Bronchial epithelial cell (primary cell): ENCODE results near the gene MYG1. TPM values are rescaled to one million over a fixed set of nuclear protein-coding genes. Genes with fewer than 3 reads are reported as not detected.

Experiments
- DNase-seq: peaks from one replicate; pipeline ENCODE4 v3.0.0-alpha.2; 2010; ENCODE audit warnings: low read depth
- FAIRE-seq: peaks from 2 replicates; lab custom pipeline; 2011; peaks lifted over from hg19 to GRCh38; lab: Jason Lieb, UNC
- H3K27me3 ChIP-seq: 2 replicates; pipeline ENCODE4 v1.5.1; 2011; ENCODE audit warnings: low read length; ENCODE audit not compliant: control insufficient read depth, insufficient read depth
- H3K36me3 ChIP-seq: 2 replicates; pipeline ENCODE4 v1.5.1; 2011; ENCODE audit warnings: low read length; ENCODE audit not compliant: control insufficient read depth, insufficient read depth
- H3K4me3 ChIP-seq: 2 replicates; pipeline ENCODE4 v1.5.1; 2011; ENCODE audit warnings: mild to moderate bottlenecking, low read depth, low read length, control low read depth
- CTCF ChIP-seq: IDR thresholded peaks from 2 replicates; pipeline ENCODE4 v1.5.1; 2011; ENCODE audit warnings: mild to moderate bottlenecking, moderate library complexity, low read length, control low read depth, inconsistent platforms; ENCODE audit not compliant: insufficient read depth, severe bottlenecking
- total RNA-seq: library from RNA; depleted of rRNA; stranded (reverse); fragments of >200 nt; gene quantifications from 2 replicates; pipeline ENCODE4 v1.2.1, GENCODE V29; 2014

MYG1 gene
- 24.3 and 29.7 TPM in 2 replicates for total RNA-seq

DNA sequence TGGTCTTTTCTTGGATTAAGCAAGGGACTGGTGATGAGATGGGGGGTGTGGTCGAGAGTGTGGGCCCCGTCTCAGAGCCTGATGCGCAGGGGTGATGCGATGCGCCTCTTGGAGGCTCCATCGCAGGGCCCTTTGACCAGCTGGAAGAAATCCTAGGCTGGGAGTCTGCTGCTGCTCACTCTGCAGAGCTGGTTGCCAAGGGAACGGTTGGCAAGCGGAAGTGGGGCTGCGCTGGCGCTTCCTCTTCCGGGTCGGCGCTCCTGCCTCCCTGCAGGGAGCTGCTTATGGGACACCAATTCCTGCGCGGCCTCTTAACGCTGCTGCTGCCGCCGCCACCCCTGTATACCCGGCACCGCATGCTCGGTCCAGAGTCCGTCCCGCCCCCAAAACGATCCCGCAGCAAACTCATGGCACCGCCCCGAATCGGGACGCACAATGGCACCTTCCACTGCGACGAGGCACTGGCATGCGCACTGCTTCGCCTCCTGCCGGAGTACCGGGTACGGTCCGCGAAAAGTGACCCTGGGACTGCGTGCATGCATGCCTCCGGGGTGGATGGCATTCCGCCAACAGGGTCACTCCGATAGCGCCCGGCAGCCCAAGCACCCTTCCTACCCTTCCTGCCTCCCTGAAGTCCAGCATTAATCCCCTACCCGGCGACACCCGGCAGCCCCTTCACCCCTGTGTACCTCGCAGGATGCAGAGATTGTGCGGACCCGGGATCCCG is at the start of gene MYG1:
MYG1 (plus strand) TSS at position 242 of the 727 bp plus-strand sequence; CDS start at position 285, 43 bp downstream.
- Histone ChIP-seq H3K36me3 (peaks cover 11% of the 10 kb centered on the region), H3K27me3 (no peaks in the 10 kb centered on the region), H3K4me3 (peak within 1 kb of the TSS; percentile 83)
- peak; percentile 48 for TF ChIP-seq CTCF
- DNase-seq = peak; percentile 65
- no peak for FAIRE-seq

- Histone ChIP-seq H3K36me3 (peaks cover 4% of the 10 kb centered on the region), H3K4me3 (peak overlapping the region; percentile 88), H3K27me3 (no peaks in the 10 kb centered on the region)
- FAIRE-seq (no peak), DNase-seq (peak; percentile 71)
- peak; percentile 66 for TF ChIP-seq CTCF
Observed at GRCh38 chr12:53251477-53252348, 47.8 kb upstream of the MYG1 start.

GRCh38 chr12:53252349-53252916 is 47.1 kb upstream of the MYG1 start:
- DNase-seq = peak; percentile 53
- H3K4me3 ChIP-seq = peak overlapping the region; percentile 88
- H3K27me3 ChIP-seq = no peaks in the 10 kb centered on the region
- TF ChIP-seq CTCF = no peak
- H3K36me3 ChIP-seq = peaks cover 4% of the 10 kb centered on the region
- FAIRE-seq = no peak

DNA sequence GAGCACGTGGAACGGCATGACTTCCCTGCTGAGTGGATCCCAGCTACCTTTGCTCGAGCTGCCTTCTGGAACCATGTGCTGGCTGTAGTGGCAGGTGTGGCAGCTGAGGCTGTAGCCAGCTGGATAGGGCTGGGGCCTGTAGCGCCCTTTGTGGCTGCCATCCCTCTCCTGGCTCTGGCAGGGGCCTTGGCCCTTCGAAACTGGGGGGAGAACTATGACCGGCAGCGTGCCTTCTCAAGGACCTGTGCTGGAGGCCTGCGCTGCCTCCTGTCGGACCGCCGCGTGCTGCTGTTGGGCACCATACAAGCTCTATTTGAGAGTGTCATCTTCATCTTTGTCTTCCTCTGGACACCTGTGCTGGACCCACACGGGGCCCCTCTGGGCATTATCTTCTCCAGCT is 46.2 kb upstream of the MYG1 start:
- no peak for TF ChIP-seq CTCF
- DNase-seq (no peak), FAIRE-seq (no peak)
- Histone ChIP-seq H3K4me3 (no peak overlapping the region), H3K27me3 (no peaks in the 10 kb centered on the region), H3K36me3 (peaks cover 4% of the 10 kb centered on the region)

DNA sequence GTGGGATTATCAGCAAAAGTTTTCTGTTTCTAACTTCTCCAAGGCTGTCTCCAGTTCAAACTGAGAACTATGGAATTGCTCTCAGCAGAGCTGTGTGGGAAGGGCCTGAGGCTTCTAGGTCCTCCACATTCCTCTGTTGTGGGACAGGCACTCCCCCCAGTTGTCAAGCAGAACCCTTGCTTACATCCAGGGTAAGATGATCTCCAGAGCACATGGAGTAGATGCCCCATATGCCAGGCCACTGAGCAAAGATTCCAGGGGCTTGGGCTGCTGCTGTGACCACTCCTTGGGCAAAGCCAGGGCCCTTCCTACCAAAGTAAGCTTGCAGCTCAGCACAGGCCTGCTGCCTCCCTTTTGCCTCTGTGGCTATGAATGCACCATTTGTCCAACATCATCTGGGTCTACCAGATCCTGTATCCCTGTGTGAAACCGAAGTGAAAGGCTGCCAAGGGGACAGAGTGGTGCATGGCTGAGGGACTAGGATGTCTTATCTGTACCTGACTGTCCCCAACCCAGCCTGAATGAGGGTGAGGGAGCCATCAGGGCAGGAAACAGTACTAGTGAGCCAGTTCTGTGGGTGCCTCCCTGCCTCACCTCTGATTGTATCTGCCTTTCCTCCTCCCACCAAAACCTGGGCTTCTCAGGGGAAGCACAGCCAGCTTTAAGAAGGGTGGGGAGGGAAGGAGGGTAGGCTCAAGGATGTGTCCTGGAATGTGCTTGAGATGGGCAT is 44.5 kb upstream of the MYG1 start:
- no peaks in the 10 kb centered on the region for H3K27me3 ChIP-seq
- H3K4me3 ChIP-seq = no peak overlapping the region
- no peak for TF ChIP-seq CTCF
- no peak for FAIRE-seq
- no peak for DNase-seq
- peaks cover 4% of the 10 kb centered on the region for H3K36me3 ChIP-seq
